ENCODE data around the gene CFAP46. TPM values are rescaled to one million over a fixed set of nuclear protein-coding genes. Genes with fewer than 3 reads are reported as not detected.

Gene CFAP46
- total and polyA plus RNA-seq, 4 donors: 0.33 to 0.59 (median 0.42) TPM

DNA sequence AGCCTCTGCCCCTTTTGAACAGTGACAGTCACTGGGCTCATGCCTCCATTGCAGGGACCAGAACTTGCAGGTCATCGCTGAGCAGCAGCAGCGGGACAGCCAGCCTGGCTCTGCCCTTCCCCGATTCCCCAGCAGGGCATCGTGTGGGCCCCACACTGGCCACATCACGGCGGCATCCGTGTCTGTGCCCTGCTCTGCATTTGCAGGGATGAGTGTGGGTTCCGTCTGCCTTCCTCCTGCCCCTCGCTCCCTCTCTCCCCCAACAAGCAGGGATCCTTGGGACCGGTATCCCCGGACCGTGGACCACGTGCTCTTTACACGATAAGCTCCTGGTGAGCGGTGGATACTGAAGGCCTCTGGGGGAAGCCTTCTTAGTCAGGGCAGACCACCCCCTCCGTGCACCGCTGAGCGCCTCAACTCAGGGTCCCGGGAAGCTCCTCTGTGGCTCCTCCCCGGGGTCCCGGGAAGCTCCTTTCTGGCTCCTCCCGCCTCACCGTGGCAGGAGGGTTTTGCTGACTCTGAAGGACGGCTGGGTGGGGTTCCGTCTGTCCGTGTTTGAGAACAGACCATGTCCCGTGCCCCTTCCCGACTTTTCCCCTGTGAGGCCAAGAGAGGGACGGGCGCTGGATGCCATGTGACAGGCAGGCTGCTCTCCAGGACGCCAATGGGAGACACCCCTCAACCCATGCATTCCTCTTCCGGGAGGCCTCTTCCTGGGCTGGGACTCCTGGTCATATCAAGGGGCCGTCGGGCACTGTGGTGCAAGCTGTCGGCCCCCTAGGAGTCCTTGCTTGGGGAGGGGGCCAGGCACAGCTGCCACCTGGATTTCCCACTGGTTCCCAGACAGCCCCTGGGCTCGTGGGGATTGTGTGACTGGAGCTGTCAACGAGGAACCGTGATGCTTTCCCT is 132.9 kb downstream of the CFAP46 start:
- H3K4me3 ChIP-seq (ENCODE audit: low read depth in 1 of 3, low read length in 3 of 3): no peak overlapping the region
- H3K9me3 ChIP-seq (ENCODE audit: control insufficient read depth in 4 of 4, low read length in 3 of 4): no peaks in the 10 kb centered on the region
- no peak overlapping the region for H3K9ac ChIP-seq (ENCODE audit: low read depth in 1 of 2, low read length in 2 of 2)
- no peaks in the 10 kb centered on the region for H3K36me3 ChIP-seq (ENCODE audit: control insufficient read depth in 4 of 4, insufficient read depth in 3 of 4, low read depth in 1 of 4, low read length in 3 of 4)
- TF ChIP-seq, protein P1, sequence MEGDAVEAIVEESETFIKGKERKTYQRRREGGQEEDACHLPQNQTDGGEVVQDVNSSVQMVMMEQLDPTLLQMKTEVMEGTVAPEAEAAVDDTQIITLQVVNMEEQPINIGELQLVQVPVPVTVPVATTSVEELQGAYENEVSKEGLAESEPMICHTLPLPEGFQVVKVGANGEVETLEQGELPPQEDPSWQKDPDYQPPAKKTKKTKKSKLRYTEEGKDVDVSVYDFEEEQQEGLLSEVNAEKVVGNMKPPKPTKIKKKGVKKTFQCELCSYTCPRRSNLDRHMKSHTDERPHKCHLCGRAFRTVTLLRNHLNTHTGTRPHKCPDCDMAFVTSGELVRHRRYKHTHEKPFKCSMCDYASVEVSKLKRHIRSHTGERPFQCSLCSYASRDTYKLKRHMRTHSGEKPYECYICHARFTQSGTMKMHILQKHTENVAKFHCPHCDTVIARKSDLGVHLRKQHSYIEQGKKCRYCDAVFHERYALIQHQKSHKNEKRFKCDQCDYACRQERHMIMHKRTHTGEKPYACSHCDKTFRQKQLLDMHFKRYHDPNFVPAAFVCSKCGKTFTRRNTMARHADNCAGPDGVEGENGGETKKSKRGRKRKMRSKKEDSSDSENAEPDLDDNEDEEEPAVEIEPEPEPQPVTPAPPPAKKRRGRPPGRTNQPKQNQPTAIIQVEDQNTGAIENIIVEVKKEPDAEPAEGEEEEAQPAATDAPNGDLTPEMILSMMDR (IDR thresholded peaks at IDR 0.05; ENCODE audit: low read depth, low read length, missing input control): no peak
- no peak for TF ChIP-seq HNF4A (conservative IDR thresholded peaks at IDR 0.05)
- no peak for TF ChIP-seq YY1 (IDR thresholded peaks at IDR 0.05)
- TF ChIP-seq REST (IDR thresholded peaks at IDR 0.05): no peak
- no peak for TF ChIP-seq SP1 (IDR thresholded peaks at IDR 0.05)
- TF ChIP-seq JUND (IDR thresholded peaks at IDR 0.05): no peak
- no peak for TF ChIP-seq TAF1 (conservative IDR thresholded peaks at IDR 0.05)
- TF ChIP-seq MAX (IDR thresholded peaks at IDR 0.05): no peak
- H3K27me3 ChIP-seq (ENCODE audit: control insufficient read depth in 4 of 4, insufficient read depth in 4 of 4, low read length in 3 of 4): peaks cover 0 to 4% (median 0%) of the 10 kb centered on the region in 4 donors
- H3K27ac ChIP-seq (ENCODE audit: low read depth in 1 of 2, low read length in 2 of 2): no peak overlapping the region
- 81% methylated on average over 38 of the region's 38 CpGs for WGBS
- DNase-seq (ENCODE audit: low spot score): no peak
- H3K4me1 ChIP-seq (ENCODE audit: control insufficient read depth in 4 of 4, insufficient read depth in 4 of 4, low read length in 3 of 4): no peaks in the 10 kb centered on the region

- DNase-seq (ENCODE audit: low spot score): no peak
- 69% methylated on average over 42 of the region's 42 CpGs for WGBS
- no peak overlapping the region for H3K4me3 ChIP-seq (ENCODE audit: low read depth in 1 of 3, low read length in 3 of 3)
- H3K4me1 ChIP-seq (ENCODE audit: control insufficient read depth in 4 of 4, insufficient read depth in 4 of 4, low read length in 3 of 4): no peaks in the 10 kb centered on the region
- no peaks in the 10 kb centered on the region for H3K9me3 ChIP-seq (ENCODE audit: control insufficient read depth in 4 of 4, low read length in 3 of 4)
- H3K27ac ChIP-seq (ENCODE audit: low read depth in 1 of 2, low read length in 2 of 2): no peak overlapping the region
- H3K9ac ChIP-seq (ENCODE audit: low read depth in 1 of 2, low read length in 2 of 2): no peak overlapping the region
- no peak for TF ChIP-seq MAX (IDR thresholded peaks at IDR 0.05)
- no peak for TF ChIP-seq FOXA2 (IDR thresholded peaks at IDR 0.05)
- TF ChIP-seq GABPA (IDR thresholded peaks at IDR 0.05 in 1 of 2, conservative IDR thresholded peaks at IDR 0.05 in 1 of 2): no peak
- no peak for TF ChIP-seq HNF4A (conservative IDR thresholded peaks at IDR 0.05)
- no peak for TF ChIP-seq HNF4G (IDR thresholded peaks at IDR 0.05)
- TF ChIP-seq, protein P2, sequence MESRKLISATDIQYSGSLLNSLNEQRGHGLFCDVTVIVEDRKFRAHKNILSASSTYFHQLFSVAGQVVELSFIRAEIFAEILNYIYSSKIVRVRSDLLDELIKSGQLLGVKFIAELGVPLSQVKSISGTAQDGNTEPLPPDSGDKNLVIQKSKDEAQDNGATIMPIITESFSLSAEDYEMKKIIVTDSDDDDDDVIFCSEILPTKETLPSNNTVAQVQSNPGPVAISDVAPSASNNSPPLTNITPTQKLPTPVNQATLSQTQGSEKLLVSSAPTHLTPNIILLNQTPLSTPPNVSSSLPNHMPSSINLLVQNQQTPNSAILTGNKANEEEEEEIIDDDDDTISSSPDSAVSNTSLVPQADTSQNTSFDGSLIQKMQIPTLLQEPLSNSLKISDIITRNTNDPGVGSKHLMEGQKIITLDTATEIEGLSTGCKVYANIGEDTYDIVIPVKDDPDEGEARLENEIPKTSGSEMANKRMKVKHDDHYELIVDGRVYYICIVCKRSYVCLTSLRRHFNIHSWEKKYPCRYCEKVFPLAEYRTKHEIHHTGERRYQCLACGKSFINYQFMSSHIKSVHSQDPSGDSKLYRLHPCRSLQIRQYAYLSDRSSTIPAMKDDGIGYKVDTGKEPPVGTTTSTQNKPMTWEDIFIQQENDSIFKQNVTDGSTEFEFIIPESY (IDR thresholded peaks at IDR 0.05): no peak
- TF ChIP-seq EGR1 (IDR thresholded peaks at IDR 0.05; ENCODE audit: low read depth in 2 of 2): no peak
- no peak for TF ChIP-seq ATF3 (IDR thresholded peaks at IDR 0.05)
- H3K27me3 ChIP-seq (ENCODE audit: control insufficient read depth in 4 of 4, insufficient read depth in 4 of 4, low read length in 3 of 4): peaks cover 0 to 4% (median 0%) of the 10 kb centered on the region in 4 donors
- no peaks in the 10 kb centered on the region for H3K36me3 ChIP-seq (ENCODE audit: control insufficient read depth in 4 of 4, insufficient read depth in 3 of 4, low read depth in 1 of 4, low read length in 3 of 4)
Measured at GRCh38 chr10:132808383-132809231, 133.8 kb downstream of the CFAP46 start.

Data from liver (tissue), 9 donors.